ENCODE measurements around the gene HCN1.

HCN1 gene

GRCh38 chr5:45684118-45684517 lies 12.1 kb downstream of the HCN1 start:
- no peak overlapping the region for H3K4me3 ChIP-seq (ENCODE audit: low read depth, low read length)
- POLR2A ChIA-PET: no interaction called here
- no peak for DNase-seq (ENCODE audit: low read depth, low spot score)
- no peak for TF ChIP-seq CTCF (IDR thresholded peaks at IDR 0.05; ENCODE audit: insufficient read depth, low read length, missing control alignments)
- CTCF ChIA-PET: no interaction called here

GRCh38 chr5:45680950-45681349 lies 15.2 kb downstream of the HCN1 start:
- ChIA-PET POLR2A (no interaction called here), CTCF (no interaction called here)
- no peak for TF ChIP-seq CTCF (IDR thresholded peaks at IDR 0.05; ENCODE audit: insufficient read depth, low read length, missing control alignments)
- H3K4me3 ChIP-seq (ENCODE audit: low read depth, low read length): no peak overlapping the region
- DNase-seq (ENCODE audit: low read depth, low spot score): no peak

- CTCF ChIA-PET: no interaction called here
- POLR2A ChIA-PET: no interaction called here
- H3K4me3 ChIP-seq (ENCODE audit: low read depth, low read length): no peak overlapping the region
- TF ChIP-seq CTCF (IDR thresholded peaks at IDR 0.05; ENCODE audit: insufficient read depth, low read length, missing control alignments): no peak
- no peak for DNase-seq (ENCODE audit: low read depth, low spot score)
These were observed 18.7 kb downstream of the HCN1 start for GRCh38 chr5:45677524-45677923.

GRCh38 chr5:45672271-45672670 lies 23.9 kb downstream of the HCN1 start:
- no peak for DNase-seq (ENCODE audit: low read depth, low spot score)
- ChIA-PET CTCF (no interaction called here), POLR2A (no interaction called here)
- no peak for TF ChIP-seq CTCF (IDR thresholded peaks at IDR 0.05; ENCODE audit: insufficient read depth, low read length, missing control alignments)
- H3K4me3 ChIP-seq (ENCODE audit: low read depth, low read length): no peak overlapping the region

GRCh38 chr5:45648744-45649143 lies 47.4 kb downstream of the HCN1 start:
- ChIA-PET CTCF (no interaction called here), POLR2A (no interaction called here)
- TF ChIP-seq CTCF (IDR thresholded peaks at IDR 0.05; ENCODE audit: insufficient read depth, low read length, missing control alignments): no peak

GRCh38 chr5:45643056-45643455 lies 53.1 kb downstream of the HCN1 start:
- POLR2A ChIA-PET: no interaction called here
- CTCF ChIA-PET: no interaction called here
- no peak overlapping the region for H3K4me3 ChIP-seq (ENCODE audit: low read depth, low read length)
- no peak for DNase-seq (ENCODE audit: low read depth, low spot score)
- TF ChIP-seq CTCF (IDR thresholded peaks at IDR 0.05; ENCODE audit: insufficient read depth, low read length, missing control alignments): no peak

More at GRCh38 chr5:45648744-45649143, 47.4 kb downstream of the HCN1 start:
- no peak overlapping the region for H3K4me3 ChIP-seq (ENCODE audit: low read depth, low read length)
- DNase-seq (ENCODE audit: low read depth, low spot score): no peak
